Activated CD4-positive, alpha-beta memory T cell treated with anti-CD3 and anti-CD28 coated beads for 36 hours (primary cell): ENCODE results near the gene ATL3. TPM values are rescaled to one million over a fixed set of nuclear protein-coding genes. Genes with fewer than 3 reads are reported as not detected.

Experiments
- total RNA-seq, 2 experiments: library from RNA; stranded (reverse); gene quantifications; one replicate each; pipeline ENCODE4 v1.2.3, GENCODE V29; 2021

ATL3 gene
- total RNA-seq, 2 experiments from 2014 or later, result 31.3 to 34.6 TPM

Other genes starting within 250 kb of the ATL3 start
- gene PLAAT5, start 180.2 kb downstream of the ATL3 start, total RNA-seq, result under 1 TPM; 0.15 to 0.24 TPM
- not detected for gene LGALS12, start 165.3 kb downstream of the ATL3 start, total RNA-seq
- gene PLAAT4, start 134.6 kb downstream of the ATL3 start, total RNA-seq, result 10 to 100 TPM; 35.7 to 36.3 TPM
- under 1 TPM in 1 of 2 experiments, not detected in 1; 0.44 TPM for gene PLAAT2, start 108.0 kb downstream of the ATL3 start, total RNA-seq
- gene PLAAT3, start 56.9 kb downstream of the ATL3 start, total RNA-seq, result 10 to 100 TPM; 10.3 to 10.4 TPM
- 10 to 100 TPM; 54.4 to 58.4 TPM for gene RTN3, start 10.1 kb upstream of the ATL3 start, total RNA-seq
- gene ZFTA, start 97.4 kb upstream of the ATL3 start, total RNA-seq, result 1 to 10 TPM; 1.3 to 1.5 TPM
- gene SPINDOC, start 142.1 kb upstream of the ATL3 start, total RNA-seq, result 10 to 100 TPM; 27.9 to 29.3 TPM
- gene MARK2, start 167.7 kb upstream of the ATL3 start, total RNA-seq, result 10 to 100 TPM; 20.0 to 29.0 TPM
- gene RCOR2, start 245.8 kb upstream of the ATL3 start, total RNA-seq, result under 1 TPM; 0.21 to 0.27 TPM